ENCODE results near the gene SENP1.

Gene SENP1

GRCh38 chr12:48069241-48069640 is 36.6 kb downstream of the SENP1 start:
- no peak for TF ChIP-seq CTCF (conservative IDR thresholded peaks at IDR 0.05; ENCODE audit: control insufficient read depth, insufficient read depth, low read depth, low read length)
- no peak overlapping the region for H3K4me3 ChIP-seq (ENCODE audit: control insufficient read depth, low read depth, low read length)
- peak; percentile 34 for DNase-seq (ENCODE audit: low read depth)

GRCh38 chr12:48068457-48068856 is 37.4 kb downstream of the SENP1 start:
- no peak for DNase-seq (ENCODE audit: low read depth)
- TF ChIP-seq CTCF (conservative IDR thresholded peaks at IDR 0.05; ENCODE audit: control insufficient read depth, insufficient read depth, low read depth, low read length): no peak
- no peak overlapping the region for H3K4me3 ChIP-seq (ENCODE audit: control insufficient read depth, low read depth, low read length)

- no peak for DNase-seq (ENCODE audit: low read depth)
- no peak for TF ChIP-seq CTCF (conservative IDR thresholded peaks at IDR 0.05; ENCODE audit: control insufficient read depth, insufficient read depth, low read depth, low read length)
- H3K4me3 ChIP-seq (ENCODE audit: control insufficient read depth, low read depth, low read length): no peak overlapping the region
Observed at GRCh38 chr12:48067250-48067938, 38.5 kb downstream of the SENP1 start.

- no peak overlapping the region for H3K4me3 ChIP-seq (ENCODE audit: control insufficient read depth, low read depth, low read length)
- no peak for TF ChIP-seq CTCF (conservative IDR thresholded peaks at IDR 0.05; ENCODE audit: control insufficient read depth, insufficient read depth, low read depth, low read length)
- DNase-seq (ENCODE audit: low read depth): no peak
Observed at GRCh38 chr12:48065041-48065440, 40.8 kb downstream of the SENP1 start.

- DNase-seq (ENCODE audit: low read depth): no peak
- H3K4me3 ChIP-seq (ENCODE audit: control insufficient read depth, low read depth, low read length): no peak overlapping the region
- TF ChIP-seq CTCF (conservative IDR thresholded peaks at IDR 0.05; ENCODE audit: control insufficient read depth, insufficient read depth, low read depth, low read length): no peak
Observed at GRCh38 chr12:48063530-48063929, 42.3 kb downstream of the SENP1 start.

GRCh38 chr12:48061938-48062719 is 43.8 kb downstream of the SENP1 start:
- no peak for DNase-seq (ENCODE audit: low read depth)
- no peak overlapping the region for H3K4me3 ChIP-seq (ENCODE audit: control insufficient read depth, low read depth, low read length)
- TF ChIP-seq CTCF (conservative IDR thresholded peaks at IDR 0.05; ENCODE audit: control insufficient read depth, insufficient read depth, low read depth, low read length): no peak

Data from fibroblast of mammary gland (primary cell).